CD14-positive monocyte (primary cell): ENCODE data around the gene CGB8. TPM values are rescaled to one million over a fixed set of nuclear protein-coding genes. Genes with fewer than 3 reads are reported as not detected.
A peak's percentile ranks its signal among the peaks of the same experiment; 100 is the strongest.
"Not testable (repeated sequence)": the region's sequence is repeated elsewhere in the genome, so short reads cannot be mapped to it uniquely, and the experiment has no call there.

Experiments
- DNase-seq, 3 donors: peaks; one replicate each; pipeline ENCODE4 v3.0.0-alpha.2; 2011 to 2022
- H2AFZ ChIP-seq: 2 replicates; pipeline ENCODE4 v1.6.0; 2012; ENCODE audit warnings: mild to moderate bottlenecking, low read depth, low read length, inconsistent platforms; ENCODE audit not compliant: insufficient read depth, poor library complexity, severe bottlenecking
- H3K27ac ChIP-seq, 2 donors: 1 replicate in 1 of 2; 2 replicates in 1 of 2; pipeline ENCODE4 v1.5.1; 2012 to 2013; ENCODE audit warnings: low read length in 2 of 2, control low read depth in 1 of 2, inconsistent platforms in 1 of 2, low read depth in 1 of 2, mild to moderate bottlenecking in 1 of 2
- H3K27me3 ChIP-seq, 2 donors: one replicate each; pipeline versions ENCODE4 v1.6.0 to v1.6.1; 2011 to 2013; ENCODE audit warnings: low read length in 2 of 2; ENCODE audit not compliant: control insufficient read depth in 2 of 2, insufficient read depth in 2 of 2
- H3K36me3 ChIP-seq, 2 donors: replicated peaks in 1 of 2; 1 replicate in 1 of 2; 2 replicates in 1 of 2; pipeline versions ENCODE4 v1.5.1 to v1.6.1; 2012 to 2013; ENCODE audit warnings: low read length in 2 of 2, control low read depth in 1 of 2, inconsistent platforms in 1 of 2, mild to moderate bottlenecking in 1 of 2; ENCODE audit not compliant: insufficient read depth in 2 of 2, control insufficient read depth in 1 of 2
- H3K4me1 ChIP-seq, 2 donors: 1 replicate in 1 of 2; 2 replicates in 1 of 2; pipeline versions ENCODE4 v1.5.1 to v1.6.1; 2012 to 2013; ENCODE audit warnings: low read length in 2 of 2, control low read depth in 1 of 2, inconsistent platforms in 1 of 2, mild to moderate bottlenecking in 1 of 2, moderate library complexity in 1 of 2; ENCODE audit not compliant: insufficient read depth in 2 of 2, control insufficient read depth in 1 of 2
- H3K4me2 ChIP-seq: replicated peaks from 2 replicates; pipeline ENCODE3; 2012; ENCODE audit warnings: low read length, moderate library complexity, mild to moderate bottlenecking; ENCODE audit not compliant: poor library complexity, severe bottlenecking; ENCODE audit errors: extremely low read depth
- H3K4me3 ChIP-seq, 3 experiments: fragments of 200-600 bp in 1 of 3; sonication (generic) in 1 of 3; replicated peaks in 1 of 3; 1 replicate in 2 of 3; 2 replicates in 1 of 3; pipeline ENCODE4 v1.5.1; 2011 to 2013; ENCODE audit warnings: low read length in 3 of 3, mild to moderate bottlenecking in 3 of 3, control low read depth in 2 of 3, low read depth in 2 of 3, inconsistent platforms in 1 of 3, moderate library complexity in 1 of 3
- H3K79me2 ChIP-seq: 2 replicates; pipeline ENCODE4 v1.6.0; 2012; ENCODE audit warnings: mild to moderate bottlenecking, control low read depth, inconsistent platforms, low read length, moderate library complexity; ENCODE audit not compliant: insufficient read depth
- H3K9ac ChIP-seq: 2 replicates; pipeline ENCODE4 v1.6.0; 2017; ENCODE audit warnings: low read length, mild to moderate bottlenecking; ENCODE audit not compliant: insufficient read depth, poor library complexity, severe bottlenecking
- H3K9me3 ChIP-seq, 2 donors: replicated peaks in 1 of 2; 1 replicate in 1 of 2; 2 replicates in 1 of 2; pipeline versions ENCODE4 v1.5.1 to v1.6.1; 2012 to 2013; ENCODE audit warnings: low read length in 2 of 2, control low read depth in 1 of 2; ENCODE audit not compliant: control insufficient read depth in 1 of 2, insufficient read depth in 1 of 2
- H4K20me1 ChIP-seq: 2 replicates; pipeline ENCODE4 v1.6.0; 2012; ENCODE audit warnings: mild to moderate bottlenecking, low read length, control low read depth, moderate library complexity; ENCODE audit not compliant: insufficient read depth
- H3K27ac Mint-ChIP-seq, 7 donors: one replicate each; pipeline ENCODE4 v1.8.0; 2020; ENCODE audit warnings: mild to moderate bottlenecking in 7 of 7, mixed read lengths in 7 of 7, moderate library complexity in 6 of 7, inconsistent platforms in 2 of 7
- H3K27me3 Mint-ChIP-seq, 3 donors: one replicate each; pipeline ENCODE4 v1.8.0; 2021 to 2022; ENCODE audit warnings: low read depth in 3 of 3, mild to moderate bottlenecking in 3 of 3, mixed read lengths in 3 of 3, moderate library complexity in 3 of 3, inconsistent platforms in 1 of 3
- H3K36me3 Mint-ChIP-seq, 2 donors: one replicate each; pipeline ENCODE4 v1.8.0; 2020; ENCODE audit warnings: mixed read lengths in 2 of 2, inconsistent platforms in 1 of 2, mild to moderate bottlenecking in 1 of 2
- H3K4me1 Mint-ChIP-seq: one replicate; pipeline ENCODE4 v1.8.0; 2020; ENCODE audit warnings: mild to moderate bottlenecking, mixed read lengths
- H3K4me3 Mint-ChIP-seq, 2 donors: one replicate each; pipeline ENCODE4 v1.8.0; 2020; ENCODE audit warnings: mild to moderate bottlenecking in 2 of 2, mixed read lengths in 2 of 2, moderate library complexity in 1 of 2
- H3K9me3 Mint-ChIP-seq, 7 donors: one replicate each; pipeline ENCODE4 v1.8.0; 2020 to 2022; ENCODE audit warnings: mixed read lengths in 7 of 7, mild to moderate bottlenecking in 6 of 7, moderate library complexity in 6 of 7, inconsistent platforms in 2 of 7
- WGBS: methylation state at CpG from one replicate; pipeline ENCODE4 v1.1.5; 2013; ENCODE audit warnings: missing lambda C conversion rate; ENCODE audit not compliant: insufficient coverage; 5-methylcytosine and 5-hydroxymethylcytosine counted together
- intact Hi-C, 2 donors: fragments of 100-400 bp; cut with micrococcal nuclease; formaldehyde crosslinking; loops; one replicate each; pipeline versions ENCODE4 v1.15.0 to v1.15.1; 2023
- polyA plus RNA-seq, 3 donors: library from polyadenylated mRNA; depleted of rRNA in 1 of 3; unstranded in 2 of 3; stranded (reverse) in 1 of 3; fragments of 300-500 nt in 2 of 3; fragments of >200 nt in 1 of 3; fragmentation: Illumina TruSeq in 2 of 3; gene quantifications; 1 replicate in 2 of 3; 2 replicates in 1 of 3; pipeline ENCODE4 v1.2.3, GENCODE V29; 2012 to 2021
- TF ChIP-seq, protein P1 (sequence below): fragments of 200-600 bp; IDR thresholded peaks from one replicate; pipeline ENCODE4 v1.8.0; 2022; ENCODE audit warnings: antibody characterized with exemption, mild to moderate bottlenecking

The CGB8 gene
- polyA plus RNA-seq, 3 donors, result not detected

DNA sequence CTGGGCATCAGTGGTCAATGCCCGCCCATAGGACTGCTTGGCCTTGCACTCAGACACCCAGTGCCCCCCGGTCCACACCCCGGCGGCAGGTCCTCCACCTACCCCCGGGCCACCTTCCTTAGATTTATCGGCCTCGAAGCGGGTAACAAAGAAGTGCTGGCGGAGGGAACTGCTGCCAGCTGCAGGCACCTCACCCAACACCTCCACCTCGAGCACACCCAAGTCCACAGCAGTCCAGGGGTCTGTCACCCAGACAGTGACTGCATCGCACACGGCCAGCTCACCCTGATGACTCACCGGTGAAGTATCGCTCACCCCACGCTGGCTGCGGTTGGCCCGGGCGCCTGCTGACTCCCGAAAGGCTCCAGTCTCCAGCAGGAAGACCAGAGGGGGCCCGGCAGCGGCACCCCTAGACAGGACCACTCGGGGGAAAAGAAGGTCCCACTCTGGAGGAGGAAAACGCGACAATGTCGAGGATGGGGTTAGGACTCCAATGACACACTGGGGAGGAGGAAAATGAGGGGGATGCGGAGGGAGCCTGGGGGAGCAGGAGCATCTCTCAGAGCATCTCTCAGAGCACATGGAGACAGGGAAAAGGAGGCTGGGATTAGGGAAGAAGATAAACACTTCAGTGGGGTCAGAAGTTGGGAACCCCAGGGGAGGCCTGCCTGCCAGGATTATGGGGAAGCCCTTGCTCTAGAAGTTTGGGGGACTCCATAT, 10.2 kb downstream of the CGB8 start:
- peaks cover 2 to 11% (median 7%) of the 10 kb centered on the region in 3 donors for H3K27me3 Mint-ChIP-seq

DNA sequence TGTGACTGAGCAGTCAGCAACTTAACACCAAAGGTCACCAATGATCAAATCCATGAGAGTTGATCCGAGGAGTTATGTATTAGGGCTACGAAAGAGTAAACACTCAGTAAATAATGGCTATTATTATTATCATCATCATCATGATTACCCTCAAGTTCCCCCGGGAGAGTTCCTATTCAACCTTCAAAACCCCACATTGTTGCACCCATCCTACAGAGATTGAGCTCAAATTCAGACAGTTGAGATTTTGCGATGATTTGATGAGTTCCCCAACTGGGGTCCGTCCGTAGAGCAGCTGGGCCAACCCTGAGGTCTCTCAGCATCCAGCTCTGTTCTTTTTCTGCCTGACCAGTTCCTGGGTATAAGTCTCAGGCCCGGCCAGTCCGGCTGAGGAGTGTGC, 10.8 kb downstream of the CGB8 start:
- H3K4me3 Mint-ChIP-seq, H3K4me1 ChIP-seq, H3K9ac ChIP-seq, H3K27me3 ChIP-seq, H3K9me3 ChIP-seq, DNase-seq, H3K9me3 Mint-ChIP-seq, H3K36me3 ChIP-seq, H4K20me1 ChIP-seq, H3K79me2 ChIP-seq, H3K36me3 Mint-ChIP-seq, H3K4me2 ChIP-seq, intact Hi-C loops, H3K27me3 Mint-ChIP-seq, H2AFZ ChIP-seq, H3K4me1 Mint-ChIP-seq, H3K27ac ChIP-seq, H3K4me3 ChIP-seq, H3K27ac Mint-ChIP-seq: not testable (repeated sequence)
- no CpG with 5 or more reads among the region's 8 CpGs for WGBS

More for the DNA sequence above, 10.2 kb downstream of the CGB8 start:
- H3K27ac Mint-ChIP-seq, H3K4me3 ChIP-seq, H3K27me3 ChIP-seq, H3K79me2 ChIP-seq, DNase-seq, H3K36me3 Mint-ChIP-seq, H3K9me3 Mint-ChIP-seq, H3K4me1 ChIP-seq, H3K4me1 Mint-ChIP-seq, H3K27ac ChIP-seq, H4K20me1 ChIP-seq, H3K9ac ChIP-seq, H3K36me3 ChIP-seq, intact Hi-C loops, H3K4me2 ChIP-seq, H2AFZ ChIP-seq, H3K4me3 Mint-ChIP-seq, H3K9me3 ChIP-seq: not testable (repeated sequence)
- WGBS, result 90% methylated on average over 12 of the region's 26 CpGs

DNA sequence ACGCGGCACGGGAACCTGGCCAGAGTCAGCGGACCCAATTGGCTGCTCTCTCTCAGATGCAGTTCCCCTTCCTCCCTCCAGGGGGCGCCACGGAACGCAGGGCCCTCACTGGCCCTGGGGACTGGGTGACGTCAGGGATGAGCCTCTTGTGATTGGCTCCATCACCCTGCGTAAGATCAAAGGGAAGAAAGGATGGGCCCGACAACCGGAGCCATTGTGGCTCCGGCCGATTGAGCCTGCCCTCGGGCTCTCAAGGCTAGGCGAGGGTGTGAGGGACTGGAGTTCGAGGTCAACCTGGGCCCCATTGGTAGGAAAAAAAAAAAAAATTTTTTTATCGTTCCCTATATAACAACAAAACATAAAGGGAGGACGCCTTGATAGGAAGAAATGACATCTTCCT, 12.1 kb downstream of the CGB8 start, which contains the start of gene CGB1:
Gene CGB1 (minus strand): TSS at position 81 of the 400 bp plus-strand sequence. CDS start 184 bp downstream, outside the sequence.
- H3K36me3 ChIP-seq, intact Hi-C loops, H3K4me1 Mint-ChIP-seq, H3K9ac ChIP-seq, H3K4me1 ChIP-seq, H3K27ac Mint-ChIP-seq, H3K36me3 Mint-ChIP-seq, H3K4me3 Mint-ChIP-seq, H3K4me3 ChIP-seq, H3K27ac ChIP-seq, H4K20me1 ChIP-seq, H3K9me3 ChIP-seq, H3K79me2 ChIP-seq, H3K27me3 ChIP-seq, H3K4me2 ChIP-seq, H2AFZ ChIP-seq, H3K9me3 Mint-ChIP-seq: not testable (repeated sequence)
- WGBS, result 36% methylated on average over 2 of the region's 18 CpGs
- TF ChIP-seq, protein P1, sequence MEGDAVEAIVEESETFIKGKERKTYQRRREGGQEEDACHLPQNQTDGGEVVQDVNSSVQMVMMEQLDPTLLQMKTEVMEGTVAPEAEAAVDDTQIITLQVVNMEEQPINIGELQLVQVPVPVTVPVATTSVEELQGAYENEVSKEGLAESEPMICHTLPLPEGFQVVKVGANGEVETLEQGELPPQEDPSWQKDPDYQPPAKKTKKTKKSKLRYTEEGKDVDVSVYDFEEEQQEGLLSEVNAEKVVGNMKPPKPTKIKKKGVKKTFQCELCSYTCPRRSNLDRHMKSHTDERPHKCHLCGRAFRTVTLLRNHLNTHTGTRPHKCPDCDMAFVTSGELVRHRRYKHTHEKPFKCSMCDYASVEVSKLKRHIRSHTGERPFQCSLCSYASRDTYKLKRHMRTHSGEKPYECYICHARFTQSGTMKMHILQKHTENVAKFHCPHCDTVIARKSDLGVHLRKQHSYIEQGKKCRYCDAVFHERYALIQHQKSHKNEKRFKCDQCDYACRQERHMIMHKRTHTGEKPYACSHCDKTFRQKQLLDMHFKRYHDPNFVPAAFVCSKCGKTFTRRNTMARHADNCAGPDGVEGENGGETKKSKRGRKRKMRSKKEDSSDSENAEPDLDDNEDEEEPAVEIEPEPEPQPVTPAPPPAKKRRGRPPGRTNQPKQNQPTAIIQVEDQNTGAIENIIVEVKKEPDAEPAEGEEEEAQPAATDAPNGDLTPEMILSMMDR, result peak; percentile 43
- peak in 1 of 3 donors; percentile 25 for DNase-seq
- H3K27me3 Mint-ChIP-seq, result peaks cover 2 to 12% (median 7%) of the 10 kb centered on the region in 3 donors
